HG02840 (cell line): Measurements from ENCODE around the gene KCTD6.

ENCODE experiments used
- ATAC-seq: cut with Tn5 transposase; IDR thresholded peaks from one replicate; pipeline ENCODE4 v1.9.1; 2021; ENCODE audit warnings: mild to moderate bottlenecking, moderate library complexity, moderate number of reproducible peaks; ENCODE audit not compliant: unreplicated experiment, low FRiP score

KCTD6 gene

DNA sequence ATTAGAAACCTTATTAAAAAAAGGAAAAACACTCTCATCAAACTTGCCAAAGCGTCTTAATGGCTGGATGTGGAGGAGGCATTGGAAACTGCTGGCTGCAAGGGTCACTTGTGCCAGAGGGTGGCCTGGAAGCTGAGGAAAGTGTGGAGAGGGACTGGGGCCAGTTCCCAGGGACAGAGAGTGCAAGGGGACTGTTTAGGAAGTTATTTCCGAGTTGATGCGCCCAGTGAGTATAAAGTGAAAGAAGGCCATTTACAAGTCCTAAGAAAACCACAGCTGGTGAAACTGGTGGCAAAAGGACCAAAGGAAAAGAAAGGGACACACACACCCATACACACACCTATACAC is 7.2 kb upstream of the KCTD6 start:
- ATAC-seq, result no peak

DNA sequence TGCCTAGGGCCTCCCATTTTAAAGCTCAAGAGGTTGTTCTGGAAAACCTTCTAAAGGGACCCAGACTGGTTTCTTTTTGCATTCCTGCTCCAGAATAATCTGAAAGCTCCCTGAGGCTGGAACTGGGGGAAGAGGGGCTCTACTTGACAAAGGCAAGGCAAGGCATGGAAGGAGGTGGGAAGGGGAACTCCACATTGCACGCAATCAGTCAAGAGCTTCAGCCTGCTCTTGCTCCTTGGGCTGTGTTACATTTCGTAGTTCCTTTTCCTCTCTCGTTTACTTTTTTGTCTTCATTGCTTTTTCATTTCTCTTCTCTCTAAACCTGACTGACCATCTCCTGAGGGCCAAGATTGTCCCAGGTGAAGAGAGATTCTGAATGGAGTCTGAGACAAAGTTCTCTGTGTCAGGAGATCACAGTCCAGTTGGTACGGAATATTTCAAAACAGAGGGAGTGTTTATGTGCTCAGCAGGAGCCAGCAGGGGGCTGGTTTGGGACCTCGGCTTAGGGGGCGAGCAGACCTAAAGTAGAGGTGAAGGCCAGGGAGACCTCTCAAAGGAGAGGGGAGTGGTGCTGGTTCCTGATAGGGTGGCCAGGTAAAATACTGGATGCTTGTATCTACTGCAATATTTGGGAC is 6.0 kb upstream of the KCTD6 start:
- ATAC-seq, result no peak

DNA sequence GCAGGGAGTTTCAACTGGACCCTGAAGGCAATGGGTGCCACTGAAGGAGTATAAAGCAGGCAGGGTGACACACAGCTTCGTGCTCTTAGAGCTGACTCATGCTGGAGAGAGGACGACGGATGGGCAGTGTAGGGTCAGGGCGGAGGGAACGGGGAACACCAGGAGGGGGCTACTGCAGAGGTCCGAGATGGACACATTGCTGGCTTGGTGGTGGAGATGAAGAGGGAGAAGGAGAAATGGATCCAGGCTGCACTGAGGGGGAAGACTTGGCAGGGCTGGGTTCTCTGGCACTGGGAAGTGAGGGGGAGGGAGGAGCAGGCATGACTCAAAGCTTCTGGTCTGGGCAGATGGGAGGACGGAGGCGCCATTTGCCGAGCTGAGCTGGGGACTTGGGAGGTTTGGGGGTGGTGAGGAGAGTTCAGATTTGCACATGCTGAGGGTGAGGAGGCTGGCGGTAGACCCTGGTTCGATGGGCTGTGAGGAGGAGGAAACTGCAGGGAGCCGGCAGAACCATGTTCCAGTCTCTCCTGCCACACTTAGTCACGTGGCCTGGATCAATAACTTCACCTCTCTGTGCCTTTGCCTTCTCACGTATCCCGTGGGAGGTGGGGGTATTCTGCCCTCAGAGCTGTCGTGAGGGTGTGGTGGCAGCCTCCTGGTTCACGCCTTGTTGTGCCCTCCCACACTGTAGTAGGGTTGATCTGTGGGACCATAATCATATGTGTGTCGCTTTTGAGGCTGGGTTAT is 4.6 kb upstream of the KCTD6 start:
- no peak for ATAC-seq

DNA sequence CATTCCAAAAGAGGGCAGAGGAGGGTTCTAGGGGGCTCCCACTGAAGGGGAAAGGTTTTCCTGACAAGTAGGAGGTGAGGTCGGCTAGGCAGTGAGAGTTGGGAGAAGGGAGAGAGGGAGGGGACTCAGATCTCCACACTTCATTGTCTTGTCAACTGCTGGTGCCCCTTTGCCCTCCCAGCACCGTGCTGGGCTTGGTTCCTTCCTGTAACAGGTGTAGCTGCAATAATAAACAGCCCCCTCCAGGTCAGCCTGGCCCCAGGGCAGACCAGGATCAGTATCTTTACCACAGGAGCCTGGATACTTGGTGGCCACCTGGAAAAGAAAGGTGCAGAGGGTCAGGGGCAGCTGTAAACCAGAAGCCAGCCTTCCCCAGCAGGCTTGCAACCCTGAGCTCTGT is 2.9 kb upstream of the KCTD6 start:
- no peak for ATAC-seq

DNA sequence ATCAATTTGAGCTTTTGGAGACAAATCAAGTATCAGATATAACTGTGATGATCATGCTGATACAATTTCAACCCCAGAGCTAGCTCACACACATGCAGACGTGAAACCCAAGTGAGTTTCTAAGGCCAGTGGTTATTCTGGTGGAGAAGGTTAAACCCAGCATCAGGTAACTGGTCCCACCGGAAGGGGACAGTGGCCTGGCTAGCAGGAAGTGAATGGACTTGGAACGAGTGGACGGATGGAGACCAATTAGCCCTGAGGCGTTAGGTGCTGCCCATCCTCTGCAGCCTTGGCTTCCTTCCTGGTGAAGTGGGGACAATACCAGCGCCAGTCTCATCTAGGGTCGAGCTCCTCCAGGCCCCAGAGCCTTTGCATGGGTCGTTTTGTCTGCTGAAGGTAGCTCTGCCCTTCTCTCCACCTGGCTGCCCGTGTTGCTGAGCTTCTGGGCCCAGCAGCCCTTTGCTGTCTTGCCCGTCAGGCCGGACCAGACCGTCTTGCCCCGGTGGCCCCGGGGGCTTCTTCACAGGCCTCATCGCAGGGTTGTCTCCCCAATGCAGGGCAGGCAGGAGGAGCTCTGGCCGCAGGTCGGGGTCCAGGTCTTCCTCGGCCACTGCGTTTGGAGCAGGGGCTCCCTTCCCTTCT is 915 bp upstream of the KCTD6 start:
- no peak for ATAC-seq

DNA sequence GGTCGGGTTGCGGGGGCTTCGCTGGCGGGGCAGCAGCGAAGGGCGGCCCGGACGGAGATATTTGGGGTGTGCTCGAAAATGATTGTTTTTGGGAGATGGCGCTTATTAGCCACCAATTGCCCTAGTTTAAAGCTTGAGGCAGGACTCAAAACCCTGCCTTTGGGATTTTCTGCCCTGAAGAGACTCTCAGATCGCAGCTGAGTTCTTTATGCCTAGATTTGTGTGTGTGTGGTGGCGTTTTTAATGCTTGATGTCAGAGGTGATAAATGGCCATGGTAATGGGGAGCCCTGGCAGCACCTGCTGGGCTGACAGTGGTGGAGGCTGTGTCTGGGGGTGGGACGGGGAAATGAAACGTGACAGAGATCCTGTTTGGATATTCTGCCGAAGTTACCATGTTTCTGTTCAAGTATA is 604 bp downstream of the KCTD6 start:
- ATAC-seq, result no peak

DNA sequence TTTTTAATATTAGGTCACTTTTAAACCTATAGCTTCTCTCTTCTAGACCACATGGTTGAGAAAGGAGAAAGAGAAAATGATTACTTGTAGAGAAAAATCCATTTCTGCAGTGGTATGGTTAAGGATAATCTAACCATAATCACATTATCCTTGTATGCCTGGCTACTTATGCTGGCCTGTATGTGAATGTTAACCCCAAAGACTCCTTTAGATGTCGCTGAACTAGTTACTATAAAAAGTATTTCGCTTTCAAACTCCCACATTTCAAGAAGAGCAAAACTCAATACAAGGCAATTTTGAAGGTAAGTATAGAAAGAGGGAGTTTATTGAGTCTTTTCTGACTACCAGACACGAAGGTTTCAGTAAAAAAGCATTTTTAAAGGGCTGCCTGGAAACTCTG is 2.2 kb downstream of the KCTD6 start:
- ATAC-seq, result no peak

DNA sequence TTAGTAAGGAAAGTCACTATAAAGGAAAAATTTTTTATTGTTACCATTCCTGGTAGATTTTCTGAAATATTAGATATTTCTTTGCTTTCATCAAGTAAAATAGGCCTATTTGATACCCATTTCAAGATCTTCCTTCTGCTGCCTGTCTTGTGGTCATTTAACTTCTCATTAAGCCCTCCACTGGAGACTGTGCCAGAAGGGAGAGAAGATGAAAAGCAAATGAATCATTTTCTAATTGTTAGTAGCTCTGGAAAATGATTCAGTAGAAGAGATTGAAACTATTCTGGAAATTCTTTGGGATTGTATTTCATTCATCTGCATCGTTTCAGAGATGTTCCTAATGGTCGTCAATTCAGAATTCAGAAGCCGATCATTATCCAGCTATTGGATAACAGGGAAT is 3.2 kb downstream of the KCTD6 start:
- no peak for ATAC-seq

DNA sequence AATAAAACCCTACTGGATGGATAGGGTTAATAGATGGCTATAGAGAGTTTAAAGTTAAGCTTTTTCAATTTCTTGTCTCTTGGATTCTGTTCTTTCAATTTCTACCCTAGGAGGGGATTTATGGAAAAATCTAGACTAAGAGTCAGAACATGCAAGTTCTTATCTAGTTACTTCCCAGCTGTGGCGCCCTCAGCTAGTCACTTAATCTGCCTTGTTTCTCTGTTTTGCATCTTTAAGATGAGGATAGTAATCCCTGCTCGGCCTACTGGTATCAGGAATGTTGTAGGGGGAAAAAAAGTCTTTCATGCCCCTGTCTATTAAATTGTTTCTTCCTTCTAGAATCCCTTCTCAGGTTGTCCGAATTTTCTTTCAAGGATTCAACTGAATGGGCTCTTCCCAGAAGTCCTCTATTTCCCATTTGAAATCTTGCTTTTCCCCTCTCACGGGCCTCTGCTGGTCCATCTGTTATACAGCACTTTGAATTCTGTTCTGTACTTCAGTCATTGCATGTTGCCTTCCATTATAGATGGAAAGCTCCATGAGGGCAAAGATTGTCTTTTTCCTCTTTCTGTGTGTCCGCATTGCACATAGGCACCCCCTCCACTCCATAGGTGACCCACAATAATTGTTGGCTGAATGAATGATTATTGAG is 4.4 kb downstream of the KCTD6 start:
- ATAC-seq, result no peak

DNA sequence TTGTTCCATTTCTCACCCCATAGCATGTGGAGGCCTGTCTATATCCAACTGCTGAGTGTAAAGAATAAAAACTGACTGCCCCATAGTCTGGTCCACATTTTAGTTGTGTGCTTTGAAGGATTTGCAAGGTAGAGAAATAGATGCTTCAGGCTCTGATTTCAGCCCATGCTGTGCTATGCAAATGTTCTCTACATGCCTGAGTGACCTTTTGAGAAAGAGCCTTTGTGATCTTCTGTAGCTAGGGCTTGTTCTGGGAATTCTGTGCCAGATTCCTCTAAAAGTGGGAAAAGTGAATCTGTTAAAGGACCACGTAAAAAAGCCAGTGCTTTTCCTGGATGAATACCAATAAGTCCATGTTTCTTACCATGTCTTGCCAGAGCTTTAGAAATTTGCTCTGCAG is 5.2 kb downstream of the KCTD6 start:
- ATAC-seq, result no peak

DNA sequence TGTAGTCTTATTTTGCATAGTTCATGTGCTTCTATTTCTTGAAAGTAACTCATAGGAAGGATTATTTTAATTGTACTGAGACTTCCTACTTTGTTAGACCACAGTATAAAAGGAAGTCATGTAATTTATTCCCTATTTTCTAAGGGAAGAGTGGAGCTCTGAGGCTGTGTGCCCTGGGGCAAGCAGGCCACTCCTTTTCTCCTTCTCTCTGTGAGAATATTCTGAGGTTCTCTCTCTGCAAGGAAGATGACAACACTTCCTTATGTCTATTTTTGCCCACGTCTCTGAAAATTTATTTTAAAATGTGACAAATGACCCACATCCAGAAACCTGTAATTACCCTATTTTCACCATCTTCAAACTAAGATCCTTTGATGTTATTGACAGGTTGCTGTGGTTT is 11.0 kb downstream of the KCTD6 start:
- no peak for ATAC-seq

DNA sequence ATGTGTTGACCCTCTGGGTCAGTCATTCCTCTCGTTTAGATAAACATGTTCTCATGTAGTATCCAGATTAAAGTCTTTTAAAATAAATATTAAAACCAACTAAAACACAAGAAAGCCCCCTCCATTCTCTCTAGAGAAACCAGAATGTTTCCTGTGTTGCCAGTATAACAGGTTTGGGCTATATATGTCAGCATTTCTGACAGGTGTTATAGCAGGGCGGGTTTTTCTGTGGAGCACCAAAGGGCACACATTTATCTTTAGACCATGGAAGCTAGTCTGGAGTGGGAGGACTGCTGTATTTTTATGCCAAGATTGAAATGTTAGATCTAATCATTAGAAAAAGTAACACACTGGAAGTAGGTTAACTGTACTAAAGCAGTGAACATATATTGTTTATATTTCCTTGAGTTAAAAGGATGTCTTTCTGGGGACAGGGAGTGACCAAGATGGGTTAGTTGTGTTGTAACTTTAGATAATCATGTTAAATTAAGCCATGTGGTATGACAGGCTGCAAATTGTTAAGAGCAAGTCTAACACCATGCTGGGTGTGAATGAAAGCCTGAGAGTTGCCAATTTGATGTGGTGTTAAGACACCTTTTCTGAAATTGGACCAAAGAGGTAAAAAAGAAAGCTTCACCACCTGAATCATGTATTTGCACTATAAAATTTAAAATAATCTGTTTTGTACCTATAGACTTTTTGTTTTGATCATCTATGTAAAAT is 15.6 kb downstream of the KCTD6 start:
- no peak for ATAC-seq

DNA sequence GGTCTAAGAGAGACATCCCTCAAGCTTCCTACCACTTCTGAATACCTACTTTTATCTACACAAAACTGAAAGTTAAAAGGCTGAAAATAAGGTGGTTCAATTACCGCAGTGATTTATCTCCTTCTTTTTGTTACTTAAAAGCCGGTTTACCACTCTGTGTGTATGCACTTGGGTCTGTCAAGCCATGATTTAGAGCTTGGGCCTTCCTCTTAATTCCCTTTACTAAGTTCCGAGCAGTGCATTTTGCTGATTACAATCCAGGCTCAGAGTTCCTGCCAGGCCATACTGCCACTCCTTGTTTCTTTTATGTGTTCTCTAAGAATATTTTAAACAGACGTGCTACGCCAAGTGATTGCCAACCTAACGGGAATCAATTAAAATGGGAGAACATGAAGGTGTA is 16.5 kb downstream of the KCTD6 start:
- no peak for ATAC-seq

DNA sequence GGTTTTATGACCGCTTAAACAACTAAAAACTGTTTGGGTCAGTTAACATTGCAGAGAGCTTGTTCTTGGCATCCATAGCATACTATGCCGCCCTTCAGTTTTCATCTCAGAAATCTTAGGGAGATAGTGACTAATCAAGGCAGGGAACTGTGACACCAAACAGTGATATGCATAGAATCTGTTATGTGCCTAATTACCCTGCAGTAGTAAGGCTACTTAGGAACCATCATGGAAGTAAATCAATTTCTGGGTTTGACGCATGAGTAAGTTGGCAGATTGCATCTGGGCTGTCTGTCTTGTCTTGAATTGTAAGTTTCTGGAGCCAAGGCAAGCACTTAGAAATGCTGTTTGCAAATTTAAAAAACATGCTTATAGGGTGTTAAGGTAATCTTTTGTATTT is 22.5 kb downstream of the KCTD6 start:
- no peak for ATAC-seq

DNA sequence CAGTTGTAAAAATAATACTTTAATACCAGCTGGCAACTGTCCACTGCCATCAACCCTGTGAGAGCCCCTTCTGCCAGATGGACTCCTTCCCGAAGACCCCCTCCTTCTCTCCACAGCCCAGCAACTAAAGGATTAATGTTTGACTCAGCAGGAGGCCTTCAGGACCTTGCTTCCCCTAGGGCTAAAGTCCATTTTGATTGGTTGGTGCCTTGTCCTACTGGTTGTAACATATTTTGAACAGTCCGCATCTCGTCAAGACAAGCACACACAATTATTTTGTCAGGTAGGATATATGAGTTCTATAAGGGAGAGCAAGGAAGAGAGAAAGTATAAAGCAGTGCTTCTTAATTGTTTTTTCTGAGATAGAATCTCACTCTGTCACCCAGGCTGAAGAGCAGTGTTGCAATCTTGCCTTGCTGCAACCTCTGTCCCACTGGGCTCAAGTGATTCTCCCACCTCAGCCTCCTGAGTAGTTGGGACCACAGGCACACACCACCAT is 26.4 kb downstream of the KCTD6 start:
- ATAC-seq, result no peak

DNA sequence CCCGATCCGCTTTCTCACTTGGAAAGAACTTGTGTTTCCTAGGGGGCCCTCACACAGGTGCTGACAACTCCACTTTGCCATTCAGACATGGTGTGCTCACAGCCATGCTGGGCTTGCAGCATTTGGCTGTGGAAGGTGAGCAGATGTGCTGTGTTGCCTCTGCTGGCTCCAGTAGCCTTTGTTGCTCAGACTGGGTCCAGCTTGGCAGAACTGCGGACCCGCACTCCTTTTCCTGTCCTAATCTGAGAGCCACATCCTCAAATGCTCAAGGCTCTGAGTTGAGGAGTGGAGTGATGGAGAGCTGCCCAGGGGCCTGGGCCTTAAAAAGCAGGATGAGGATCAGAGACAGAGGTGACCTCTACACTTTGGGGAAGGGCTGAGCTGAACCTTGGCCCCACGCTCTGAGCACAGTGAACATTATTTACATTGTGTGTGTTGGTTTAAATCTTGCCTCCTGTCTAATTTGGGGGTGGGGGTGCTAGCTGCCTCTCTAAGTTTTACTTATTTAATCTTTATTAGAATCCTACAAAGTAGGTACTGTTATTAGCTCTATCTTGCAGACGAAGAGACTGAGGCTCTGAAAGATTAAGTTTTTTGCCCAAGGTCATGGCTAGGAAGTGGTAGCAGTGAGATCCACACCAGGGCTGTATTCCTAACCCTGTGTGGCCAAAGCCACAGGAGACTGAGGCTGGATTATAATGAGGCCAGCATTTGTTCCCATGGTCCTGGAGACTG is 27.9 kb downstream of the KCTD6 start:
- ATAC-seq, result no peak

DNA sequence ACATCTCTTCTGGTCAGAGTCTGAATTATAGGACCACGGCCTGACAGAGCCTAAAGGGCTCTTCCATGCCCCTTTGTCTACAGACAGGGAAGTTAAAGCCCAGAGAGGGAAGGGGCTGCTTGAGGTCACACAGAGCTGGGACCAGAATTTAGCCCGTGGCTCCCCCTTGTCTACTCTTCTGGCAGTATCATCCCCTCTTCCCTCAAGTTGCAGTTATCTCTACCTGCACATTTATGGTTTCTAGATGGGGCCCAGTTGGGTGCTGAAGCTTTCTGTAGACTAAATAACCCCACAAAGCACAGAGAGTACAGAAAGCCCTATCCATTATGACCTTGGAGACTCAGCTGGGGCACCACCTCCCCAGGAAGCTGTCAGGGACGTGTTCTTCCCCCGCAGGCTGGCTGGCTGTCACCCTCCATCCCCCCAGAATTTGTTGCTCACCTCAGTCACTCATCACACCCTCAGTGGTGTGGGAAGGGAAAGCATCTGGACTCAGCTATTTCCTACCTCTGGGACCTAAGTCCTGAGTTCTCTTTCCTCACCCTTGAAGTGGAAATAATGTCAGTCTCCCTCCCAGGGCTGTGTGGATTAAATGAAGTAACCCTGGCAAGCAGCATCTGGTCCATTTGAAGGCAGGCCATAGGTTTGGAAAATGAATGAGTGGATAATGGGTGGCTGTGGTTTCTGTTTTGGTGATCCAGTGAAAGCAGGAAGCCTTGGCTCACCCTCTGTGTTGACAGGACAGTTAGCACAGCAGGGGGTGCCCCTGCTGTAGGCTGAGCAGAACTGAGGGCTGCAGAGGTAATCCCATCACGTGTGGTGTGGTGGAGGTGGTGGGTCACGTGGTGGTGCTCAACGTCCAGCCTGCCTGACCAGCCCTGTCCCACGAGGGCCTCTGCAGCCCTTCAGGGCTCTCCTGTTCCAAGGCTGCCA is 28.8 kb downstream of the KCTD6 start:
- no peak for ATAC-seq

DNA sequence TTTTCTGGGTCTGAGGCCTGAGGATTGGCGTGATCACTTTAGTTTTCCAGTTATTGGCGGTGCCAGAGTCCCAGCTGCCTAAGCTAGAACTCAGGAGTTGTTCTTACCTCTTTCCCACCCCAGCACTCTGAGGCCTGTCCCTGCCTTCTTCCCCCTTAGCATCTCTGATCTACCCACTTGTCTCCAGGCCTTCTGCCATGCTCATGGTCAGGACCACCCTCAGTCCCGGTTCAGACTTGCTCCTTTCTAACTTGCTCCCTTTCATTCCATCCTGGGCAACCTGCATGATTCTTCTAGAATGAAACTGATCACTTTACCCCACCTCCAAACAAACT is 29.4 kb downstream of the KCTD6 start:
- no peak for ATAC-seq
